Measurements from ENCODE around the gene ADAM12. TPM values are rescaled to one million over a fixed set of nuclear protein-coding genes. Genes with fewer than 3 reads are reported as not detected.

The ADAM12 gene
- total RNA-seq, 2 donors from 2014 or later: 0.27 to 2.2 TPM

DNA sequence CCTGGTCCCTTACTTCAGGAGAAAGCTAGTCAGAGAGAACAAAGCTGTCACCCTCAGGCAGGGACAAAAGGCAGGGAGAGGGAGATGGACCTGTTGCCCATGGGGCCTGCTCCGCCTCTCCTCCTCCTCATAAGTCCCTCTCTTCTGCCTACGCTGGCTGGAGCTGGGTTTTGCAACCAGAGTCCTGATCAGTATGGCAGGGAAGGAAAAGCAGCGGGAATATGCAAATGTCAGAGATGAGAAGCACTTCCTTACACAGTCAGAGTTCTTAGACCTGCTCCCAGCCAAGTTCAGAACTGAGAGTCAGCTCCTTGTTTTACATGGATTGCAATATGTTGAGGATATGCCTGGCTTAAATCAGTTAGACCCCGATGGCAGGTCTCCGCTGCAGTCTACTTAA lies 231.1 kb downstream of the ADAM12 start:
- DNase-seq (ENCODE audit: low spot score) (no peak), ATAC-seq (ENCODE audit: insufficient number of reproducible peaks, low FRiP score, low read depth) (no peak)
- TF ChIP-seq, protein P1, sequence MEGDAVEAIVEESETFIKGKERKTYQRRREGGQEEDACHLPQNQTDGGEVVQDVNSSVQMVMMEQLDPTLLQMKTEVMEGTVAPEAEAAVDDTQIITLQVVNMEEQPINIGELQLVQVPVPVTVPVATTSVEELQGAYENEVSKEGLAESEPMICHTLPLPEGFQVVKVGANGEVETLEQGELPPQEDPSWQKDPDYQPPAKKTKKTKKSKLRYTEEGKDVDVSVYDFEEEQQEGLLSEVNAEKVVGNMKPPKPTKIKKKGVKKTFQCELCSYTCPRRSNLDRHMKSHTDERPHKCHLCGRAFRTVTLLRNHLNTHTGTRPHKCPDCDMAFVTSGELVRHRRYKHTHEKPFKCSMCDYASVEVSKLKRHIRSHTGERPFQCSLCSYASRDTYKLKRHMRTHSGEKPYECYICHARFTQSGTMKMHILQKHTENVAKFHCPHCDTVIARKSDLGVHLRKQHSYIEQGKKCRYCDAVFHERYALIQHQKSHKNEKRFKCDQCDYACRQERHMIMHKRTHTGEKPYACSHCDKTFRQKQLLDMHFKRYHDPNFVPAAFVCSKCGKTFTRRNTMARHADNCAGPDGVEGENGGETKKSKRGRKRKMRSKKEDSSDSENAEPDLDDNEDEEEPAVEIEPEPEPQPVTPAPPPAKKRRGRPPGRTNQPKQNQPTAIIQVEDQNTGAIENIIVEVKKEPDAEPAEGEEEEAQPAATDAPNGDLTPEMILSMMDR (IDR thresholded peaks at IDR 0.05): no peak

GRCh38 chr10:126156503-126156902 lies 231.8 kb downstream of the ADAM12 start:
- no peaks in the 10 kb centered on the region for H3K27me3 ChIP-seq (replicated peaks; ENCODE audit: insufficient read depth)
- H3K4me3 ChIP-seq: no peak overlapping the region
- DNase-seq (ENCODE audit: low spot score) (no peak), ATAC-seq (ENCODE audit: insufficient number of reproducible peaks, low FRiP score, low read depth) (no peak)
- H3K4me1 ChIP-seq (ENCODE audit: control insufficient read depth in 1 of 2, low read depth in 2 of 2): no peaks in the 10 kb centered on the region
- no peaks in the 10 kb centered on the region for H3K9me3 ChIP-seq
- TF ChIP-seq, protein P1 (IDR thresholded peaks at IDR 0.05): no peak
- no peak overlapping the region for H3K27ac ChIP-seq
- H3K36me3 ChIP-seq: no peaks in the 10 kb centered on the region

More for the DNA sequence above, 231.1 kb downstream of the ADAM12 start:
- no peaks in the 10 kb centered on the region for H3K27me3 ChIP-seq (replicated peaks; ENCODE audit: insufficient read depth)
- H3K4me3 ChIP-seq: no peak overlapping the region
- H3K9me3 ChIP-seq: no peaks in the 10 kb centered on the region
- no peaks in the 10 kb centered on the region for H3K4me1 ChIP-seq (ENCODE audit: control insufficient read depth in 1 of 2, low read depth in 2 of 2)
- H3K36me3 ChIP-seq: no peaks in the 10 kb centered on the region
- no peak overlapping the region for H3K27ac ChIP-seq

GRCh38 chr10:126156012-126156411 lies 232.3 kb downstream of the ADAM12 start:
- Histone ChIP-seq H3K27me3 (replicated peaks; ENCODE audit: insufficient read depth) (no peaks in the 10 kb centered on the region), H3K4me3 (no peak overlapping the region), H3K9me3 (peaks cover under 1% of the 10 kb centered on the region), H3K27ac (no peak overlapping the region), H3K36me3 (no peaks in the 10 kb centered on the region), H3K4me1 (ENCODE audit: control insufficient read depth in 1 of 2, low read depth in 2 of 2) (no peaks in the 10 kb centered on the region)
- TF ChIP-seq, protein P1 (IDR thresholded peaks at IDR 0.05): no peak
- DNase-seq (ENCODE audit: low spot score) (no peak), ATAC-seq (ENCODE audit: insufficient number of reproducible peaks, low FRiP score, low read depth) (no peak)

DNA sequence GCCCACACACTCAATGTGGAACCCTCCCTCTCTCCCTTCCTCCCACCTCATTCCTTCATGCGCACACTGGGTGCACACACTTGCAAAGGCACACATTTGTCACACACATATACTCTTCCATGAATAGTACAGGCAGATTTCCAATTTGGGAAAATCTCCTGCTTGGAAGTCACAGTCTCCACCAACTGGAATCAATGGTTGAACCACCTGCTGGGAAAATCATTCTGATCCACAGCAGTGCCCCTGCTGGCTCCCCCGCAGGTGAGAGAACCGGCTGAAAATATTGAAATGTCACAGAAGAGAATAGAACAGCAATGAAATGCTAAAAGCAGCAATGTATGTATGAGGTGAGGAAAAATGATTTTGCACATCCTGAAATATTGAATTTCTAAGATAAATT lies 232.7 kb downstream of the ADAM12 start:
- peaks cover 3% of the 10 kb centered on the region for H3K9me3 ChIP-seq
- H3K36me3 ChIP-seq: no peaks in the 10 kb centered on the region
- no peaks in the 10 kb centered on the region for H3K27me3 ChIP-seq (replicated peaks; ENCODE audit: insufficient read depth)
- ATAC-seq (ENCODE audit: insufficient number of reproducible peaks, low FRiP score, low read depth): no peak
- TF ChIP-seq, protein P1 (IDR thresholded peaks at IDR 0.05): no peak
- no peak overlapping the region for H3K4me3 ChIP-seq
- H3K4me1 ChIP-seq (ENCODE audit: control insufficient read depth in 1 of 2, low read depth in 2 of 2): no peaks in the 10 kb centered on the region
- H3K27ac ChIP-seq: no peak overlapping the region
- no peak for DNase-seq (ENCODE audit: low spot score)

DNA sequence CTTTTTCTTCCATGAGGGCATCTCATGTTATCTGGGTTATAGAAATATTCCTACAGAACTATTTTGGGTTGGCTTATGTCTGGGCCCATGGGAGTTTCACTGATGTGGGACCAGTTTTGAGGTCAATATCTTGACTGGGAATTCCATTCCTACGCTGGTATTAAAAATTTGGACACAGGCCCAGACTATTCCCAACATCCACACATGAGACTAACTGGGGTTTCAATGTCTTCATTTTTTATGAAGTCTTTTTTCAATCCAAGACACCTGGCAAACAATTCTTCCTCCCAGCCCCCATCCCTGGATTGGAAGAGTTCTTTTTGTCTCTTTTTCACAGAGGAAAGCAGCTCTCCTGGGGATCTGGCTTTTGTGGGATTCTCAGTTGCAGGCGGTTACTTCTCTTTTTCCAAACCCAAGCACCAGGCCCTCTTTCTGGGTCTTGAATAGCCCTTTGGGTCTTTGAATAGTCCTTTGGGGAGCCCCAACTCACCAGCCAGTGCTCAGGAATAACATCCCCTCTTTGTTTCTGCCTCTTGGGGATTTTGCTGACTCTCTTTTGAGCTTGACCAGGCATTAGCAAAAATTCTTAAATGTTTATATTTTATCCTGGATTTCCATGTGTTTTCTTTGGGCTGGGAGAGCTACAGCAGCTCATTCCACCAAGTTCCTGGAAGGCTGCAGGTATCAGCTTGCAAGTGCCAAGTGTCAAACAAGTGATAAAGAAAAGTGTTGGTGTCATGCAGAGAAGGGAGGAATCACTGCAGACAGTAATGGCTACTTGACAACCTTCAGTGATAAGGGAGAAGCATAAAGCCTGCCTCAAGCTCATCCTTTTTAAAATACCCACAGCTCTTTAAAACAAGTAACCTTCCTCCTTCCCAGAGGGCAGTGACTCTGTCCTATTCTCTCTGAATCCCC lies 234.3 kb downstream of the ADAM12 start:
- no peak for ATAC-seq (ENCODE audit: insufficient number of reproducible peaks, low FRiP score, low read depth)
- TF ChIP-seq, protein P1 (IDR thresholded peaks at IDR 0.05): no peak

More for the DNA sequence above, 234.3 kb downstream of the ADAM12 start:
- no peaks in the 10 kb centered on the region for H3K4me1 ChIP-seq (ENCODE audit: control insufficient read depth in 1 of 2, low read depth in 2 of 2)
- peaks cover 3% of the 10 kb centered on the region for H3K9me3 ChIP-seq
- DNase-seq (ENCODE audit: low spot score): no peak
- no peak overlapping the region for H3K4me3 ChIP-seq
- H3K27me3 ChIP-seq (replicated peaks; ENCODE audit: insufficient read depth): no peaks in the 10 kb centered on the region
- no peaks in the 10 kb centered on the region for H3K36me3 ChIP-seq
- H3K27ac ChIP-seq: no peak overlapping the region
